Esophagus squamous epithelium (tissue), 5 donors: ENCODE results near the gene MX1. TPM values are rescaled to one million over a fixed set of nuclear protein-coding genes. Genes with fewer than 3 reads are reported as not detected.

ENCODE experiments used
- DNase-seq: peaks from one replicate; lab custom pipeline; 2025; lab: John Stamatoyannopoulos, UW
- H3K27ac ChIP-seq, 4 donors: fragments of 200-600 bp; sonication (generic); one replicate each; pipeline ENCODE4 v1.5.1; 2016 to 2019; ENCODE audit warnings: mild to moderate bottlenecking in 1 of 4
- H3K27me3 ChIP-seq, 4 donors: fragments of 200-600 bp; sonication (generic); 1 replicate in 3 of 4; 2 replicates in 1 of 4; pipeline versions ENCODE4 v1.5.1 to v1.6.0; 2017 to 2021; ENCODE audit warnings: antibody characterized with exemption in 1 of 4
- H3K36me3 ChIP-seq, 3 donors: fragments of 200-600 bp; sonication (generic); one replicate each; pipeline ENCODE4 v1.5.1; 2016 to 2019
- H3K4me1 ChIP-seq, 3 donors: fragments of 200-600 bp; sonication (generic); one replicate each; pipeline ENCODE4 v1.5.1; 2017 to 2019
- H3K4me3 ChIP-seq, 4 donors: fragments of 200-600 bp; sonication (generic); 1 replicate in 3 of 4; 2 replicates in 1 of 4; pipeline ENCODE4 v1.5.1; 2016 to 2019; ENCODE audit warnings: mild to moderate bottlenecking in 2 of 4, moderate library complexity in 1 of 4
- H3K9me3 ChIP-seq, 3 donors: fragments of 200-600 bp; sonication (generic); one replicate each; pipeline ENCODE4 v1.5.1; 2016 to 2019
- POLR2A ChIP-seq, 4 donors: fragments of 450-650 bp; IDR thresholded peaks; one replicate each; pipeline ENCODE4 v1.6.1; 2017; ENCODE audit warnings: antibody characterized with exemption in 4 of 4, mild to moderate bottlenecking in 4 of 4, moderate library complexity in 3 of 4
- WGBS, 2 donors: methylation state at CpG; one replicate each; pipeline ENCODE4 v1.1.5; 2018; 5-methylcytosine and 5-hydroxymethylcytosine counted together
- intact Hi-C: fragments of 100-400 bp; cut with DNase I; formaldehyde crosslinking; loops from one replicate; pipeline ENCODE4 v1.15.0; 2022
- total RNA-seq, 4 donors: library from RNA; depleted of rRNA; stranded (reverse); fragments of >200 nt; gene quantifications; one replicate each; pipeline ENCODE4 v1.1.0, GENCODE V29; 2016
- TF ChIP-seq, protein P1 (sequence below), 6 experiments: fragments of 450-650 bp in 4 of 6; fragments of 200-600 bp in 2 of 6; sonication (generic) in 2 of 6; IDR thresholded peaks; one replicate each; pipeline ENCODE4 v1.5.1; 2016 to 2019; ENCODE audit warnings: antibody characterized with exemption in 6 of 6, mild to moderate bottlenecking in 4 of 6, moderate library complexity in 4 of 6
- donor health status: DM: yes; HTN: yes; CAD: no.

MX1 gene
- total RNA-seq, 4 donors from 2014 or later, result 29.7 to 90.2 (median 40.9) TPM

DNA sequence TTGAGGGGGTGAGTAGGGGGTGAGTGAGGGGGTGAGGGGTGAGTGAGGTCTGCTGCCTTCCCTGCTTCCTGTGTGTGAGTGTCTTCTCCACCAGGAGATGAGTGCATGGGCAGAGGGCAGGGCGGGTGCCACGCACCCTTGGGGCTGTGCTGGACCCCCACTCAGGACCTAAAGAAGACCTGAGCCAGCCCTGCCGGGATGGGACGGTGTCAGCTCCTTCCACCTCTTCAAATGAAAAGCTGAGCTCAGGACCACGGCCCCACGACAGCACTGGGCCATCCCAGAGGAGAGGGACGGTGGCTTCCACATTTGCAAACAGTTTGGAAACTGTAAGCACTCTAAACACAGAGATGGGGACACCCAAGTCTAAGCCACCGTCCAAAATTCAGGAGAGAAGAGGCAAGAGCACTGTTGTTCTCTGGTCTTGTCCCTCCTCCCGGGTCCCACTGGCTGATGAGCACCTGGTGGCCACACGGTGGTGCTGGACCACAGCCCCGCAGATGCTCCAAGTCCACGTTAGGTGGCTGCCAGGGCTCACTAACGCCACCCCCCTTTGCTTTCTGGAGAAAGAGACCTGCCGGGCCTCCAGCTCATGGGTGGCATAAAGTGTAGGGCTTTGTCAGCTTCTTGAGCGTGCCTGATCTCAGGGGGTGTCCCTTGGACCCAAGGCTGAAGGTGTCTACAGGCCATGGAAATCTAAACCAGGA is 49.8 kb downstream of the MX1 start:
- 62 to 88% methylated on average over 5 to 7 of the region's 15 CpGs for WGBS, 2 donors
- TF ChIP-seq POLR2A (IDR thresholded peaks at IDR 0.05), result no peak
- TF ChIP-seq, protein P1, sequence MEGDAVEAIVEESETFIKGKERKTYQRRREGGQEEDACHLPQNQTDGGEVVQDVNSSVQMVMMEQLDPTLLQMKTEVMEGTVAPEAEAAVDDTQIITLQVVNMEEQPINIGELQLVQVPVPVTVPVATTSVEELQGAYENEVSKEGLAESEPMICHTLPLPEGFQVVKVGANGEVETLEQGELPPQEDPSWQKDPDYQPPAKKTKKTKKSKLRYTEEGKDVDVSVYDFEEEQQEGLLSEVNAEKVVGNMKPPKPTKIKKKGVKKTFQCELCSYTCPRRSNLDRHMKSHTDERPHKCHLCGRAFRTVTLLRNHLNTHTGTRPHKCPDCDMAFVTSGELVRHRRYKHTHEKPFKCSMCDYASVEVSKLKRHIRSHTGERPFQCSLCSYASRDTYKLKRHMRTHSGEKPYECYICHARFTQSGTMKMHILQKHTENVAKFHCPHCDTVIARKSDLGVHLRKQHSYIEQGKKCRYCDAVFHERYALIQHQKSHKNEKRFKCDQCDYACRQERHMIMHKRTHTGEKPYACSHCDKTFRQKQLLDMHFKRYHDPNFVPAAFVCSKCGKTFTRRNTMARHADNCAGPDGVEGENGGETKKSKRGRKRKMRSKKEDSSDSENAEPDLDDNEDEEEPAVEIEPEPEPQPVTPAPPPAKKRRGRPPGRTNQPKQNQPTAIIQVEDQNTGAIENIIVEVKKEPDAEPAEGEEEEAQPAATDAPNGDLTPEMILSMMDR (IDR thresholded peaks at IDR 0.05), result no peak
- no peak for DNase-seq
- H3K27me3 ChIP-seq, result peaks cover 0 to 58% (median 0%) of the 10 kb centered on the region in 4 donors
- no peak overlapping the region for H3K27ac ChIP-seq
- intact Hi-C loops, result no loop called here
- no peaks in the 10 kb centered on the region for H3K9me3 ChIP-seq
- peaks cover 0 to 10% (median 0%) of the 10 kb centered on the region in 3 donors for H3K36me3 ChIP-seq
- H3K4me3 ChIP-seq, result no peak overlapping the region
- H3K4me1 ChIP-seq, result no peaks in the 10 kb centered on the region

DNA sequence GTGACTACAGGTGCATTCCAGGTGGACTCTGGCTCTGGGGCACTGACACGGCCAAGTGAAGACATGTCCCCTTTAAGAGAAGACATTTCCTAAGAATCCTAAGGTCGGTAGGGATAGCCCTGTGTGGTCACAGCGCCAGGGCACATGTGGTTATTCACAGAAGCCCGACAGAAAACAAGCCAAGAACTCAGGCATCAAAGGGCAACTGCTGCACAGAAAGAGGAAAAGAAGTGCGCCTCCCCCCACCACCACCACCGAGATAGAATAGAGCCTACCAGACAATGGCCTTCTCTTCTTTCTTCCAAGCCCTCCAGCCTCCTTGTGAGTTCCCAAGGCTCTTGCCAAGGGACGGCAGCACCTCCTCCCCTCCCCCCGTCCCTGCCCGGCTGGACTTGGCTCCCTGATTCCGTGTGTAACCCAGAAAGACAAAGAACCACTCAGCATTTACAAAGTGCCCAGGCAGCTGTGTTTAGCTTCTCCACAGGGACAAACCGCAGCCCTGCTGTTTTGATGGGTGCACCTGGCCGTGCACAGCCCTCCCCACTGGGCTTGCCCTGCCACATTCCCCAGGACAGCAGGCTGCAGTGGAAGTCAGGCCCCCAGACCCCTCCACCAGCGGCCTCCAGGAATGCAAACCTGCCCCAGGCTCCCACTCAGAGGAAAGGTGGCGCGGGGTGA is 51.7 kb downstream of the MX1 start:
- H3K27me3 ChIP-seq, result peaks cover 0 to 43% (median 0%) of the 10 kb centered on the region in 4 donors
- DNase-seq, result no peak
- no peaks in the 10 kb centered on the region for H3K4me1 ChIP-seq
- H3K4me3 ChIP-seq, result no peak overlapping the region
- 7 to 23% methylated on average over 5 to 9 of the region's 15 CpGs for WGBS, 2 donors
- H3K9me3 ChIP-seq, result no peaks in the 10 kb centered on the region
- intact Hi-C loops, result no loop called here
- TF ChIP-seq, protein P1 (IDR thresholded peaks at IDR 0.05), result no peak
- TF ChIP-seq POLR2A (IDR thresholded peaks at IDR 0.05), result no peak
- peaks cover 0 to 5% (median 0%) of the 10 kb centered on the region in 3 donors for H3K36me3 ChIP-seq
- no peak overlapping the region for H3K27ac ChIP-seq

DNA sequence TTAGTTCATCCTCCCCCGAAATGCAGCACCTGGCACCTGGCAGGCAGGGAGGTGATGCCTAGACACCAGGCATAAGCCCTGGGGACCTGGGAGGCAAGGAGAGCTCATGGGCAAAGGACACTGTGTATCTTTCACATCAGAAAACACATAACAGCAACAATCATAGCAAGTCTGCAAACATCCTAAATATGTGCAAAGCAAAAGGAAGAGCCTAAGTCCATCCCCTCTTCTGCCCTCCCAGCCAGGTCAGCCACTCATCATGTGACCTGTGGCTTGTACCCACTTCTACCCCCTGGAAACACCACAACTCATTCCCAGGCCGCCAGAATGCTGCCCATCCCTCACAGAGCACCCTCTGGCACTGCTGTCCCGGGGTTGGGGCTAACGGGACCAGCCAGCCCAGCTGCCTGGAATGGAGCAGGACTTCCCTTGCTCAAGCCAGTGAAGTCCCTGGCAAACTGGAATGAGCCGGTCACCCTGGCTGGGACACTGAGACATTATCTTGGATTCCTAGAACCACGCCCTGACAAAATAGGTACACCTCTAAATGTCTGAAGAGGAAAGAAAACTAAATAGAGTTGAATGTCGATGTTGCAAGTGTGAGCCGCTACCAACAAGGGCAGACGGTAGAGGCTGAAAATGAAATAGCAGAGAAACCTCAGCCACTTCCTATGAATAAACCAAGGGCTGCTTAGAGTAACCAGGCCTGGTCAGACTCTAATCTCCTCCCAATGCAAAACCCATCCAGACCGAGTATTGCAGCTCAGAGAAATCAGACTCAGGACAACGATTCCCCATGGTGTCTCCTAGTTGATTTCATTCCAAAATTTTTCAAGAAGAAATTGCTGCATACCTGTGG is 52.5 kb downstream of the MX1 start:
- Histone ChIP-seq H3K27ac (no peak overlapping the region), H3K4me1 (no peaks in the 10 kb centered on the region), H3K4me3 (no peak overlapping the region), H3K9me3 (no peaks in the 10 kb centered on the region), H3K36me3 (peaks cover 0 to 5% (median 0%) of the 10 kb centered on the region in 3 donors), H3K27me3 (peaks cover 0 to 35% (median 0%) of the 10 kb centered on the region in 4 donors)
- DNase-seq, result no peak
- intact Hi-C loops, result no loop called here
- TF ChIP-seq, protein P1 (IDR thresholded peaks at IDR 0.05), result no peak
- no peak for TF ChIP-seq POLR2A (IDR thresholded peaks at IDR 0.05)
- WGBS, 2 donors, result 71 to 77% methylated on average over 7 to 8 of the region's 11 CpGs

DNA sequence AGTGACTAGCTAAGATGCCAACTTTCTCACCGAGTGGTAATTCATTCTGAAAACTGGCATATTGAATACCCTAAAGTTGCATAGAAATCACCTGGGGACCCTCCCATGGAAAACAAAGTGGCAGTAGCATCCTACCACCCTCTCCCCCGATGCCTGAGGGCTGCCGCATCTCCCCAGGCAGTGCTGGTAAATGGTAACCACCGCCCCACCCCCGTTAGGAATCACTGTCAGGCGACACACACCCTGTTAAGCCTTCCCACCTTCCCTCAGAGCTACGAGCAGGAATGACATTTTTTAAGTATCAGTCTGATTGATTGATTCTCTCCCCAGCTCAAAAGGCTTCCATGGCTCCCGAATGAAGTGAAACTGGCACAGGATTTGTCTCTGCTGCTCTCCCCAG is 53.6 kb downstream of the MX1 start:
- Histone ChIP-seq H3K4me1 (no peaks in the 10 kb centered on the region), H3K27me3 (peaks cover 0 to 34% (median 0%) of the 10 kb centered on the region in 4 donors), H3K36me3 (peaks cover 0 to 5% (median 0%) of the 10 kb centered on the region in 3 donors), H3K27ac (no peak overlapping the region), H3K4me3 (no peak overlapping the region), H3K9me3 (no peaks in the 10 kb centered on the region)
- intact Hi-C loops, result no loop called here
- TF ChIP-seq, protein P1 (IDR thresholded peaks at IDR 0.05), result no peak
- no peak for TF ChIP-seq POLR2A (IDR thresholded peaks at IDR 0.05)
- WGBS, 2 donors, result 39 to 54% methylated on average over 3 to 7 of the region's 8 CpGs
- no peak for DNase-seq
